Endothelial cell of umbilical vein (primary cell): ENCODE measurements around the gene SMIM27. TPM values are rescaled to one million over a fixed set of nuclear protein-coding genes. Genes with fewer than 3 reads are reported as not detected.
A peak's percentile ranks its signal among the peaks of the same experiment; 100 is the strongest.

Experiments used
- BruUV-seq: library from RNA; stranded (reverse); fragments of 400-500 nt; replicated peaks from 2 replicates; lab custom pipeline; 2021; lab: Mats Ljungman, UMichigan
- CTCF ChIA-PET: fragments of 300-600, 350-600 bp; sonication (Branson Sonifier 250); formaldehyde crosslinking; loops from one replicate; lab custom pipeline; 2021; ENCODE audit warnings: antibody characterized with exemption, inconsistent platforms; lab: Charles Lee
- POLR2A ChIA-PET: fragments of 300-600, 350-600 bp; sonication (Branson Sonifier 250); formaldehyde crosslinking; loops from one replicate; lab custom pipeline; 2021; ENCODE audit warnings: antibody characterized with exemption, inconsistent platforms; lab: Charles Lee
- DNase-seq: peaks from one replicate; pipeline ENCODE4 v3.0.0-alpha.2; 2011; ENCODE audit warnings: low read depth, low spot score
- FAIRE-seq: peaks from 2 replicates; lab custom pipeline; 2011; peaks lifted over from hg19 to GRCh38; lab: Jason Lieb, UNC
- H2AFZ ChIP-seq: 2 replicates; pipeline ENCODE4 v1.6.0; 2012; ENCODE audit warnings: low read depth, low read length, control low read depth, inconsistent platforms
- H3K27ac ChIP-seq: 2 replicates; pipeline ENCODE4 v1.5.1; 2011; ENCODE audit warnings: low read depth, mild to moderate bottlenecking, control low read depth, low read length, moderate library complexity; ENCODE audit not compliant: insufficient read depth
- H3K27me3 ChIP-seq, 2 experiments: 2 replicates each; pipeline versions ENCODE4 v1.6.0 to v1.6.1; 2011; ENCODE audit warnings: low read length in 2 of 2, mixed read lengths in 1 of 2; ENCODE audit not compliant: control insufficient read depth in 2 of 2, insufficient read depth in 2 of 2
- H3K36me3 ChIP-seq, 2 experiments: 2 replicates in 1 of 2; 3 replicates in 1 of 2; pipeline ENCODE4 v1.5.1; 2011; ENCODE audit warnings: low read length in 2 of 2, mild to moderate bottlenecking in 1 of 2, moderate library complexity in 1 of 2; ENCODE audit not compliant: control insufficient read depth in 2 of 2, insufficient read depth in 2 of 2; ENCODE audit errors: extremely low read depth in 1 of 2
- H3K4me1 ChIP-seq: 3 replicates; pipeline ENCODE4 v1.5.1; 2011; ENCODE audit warnings: mild to moderate bottlenecking, low read length; ENCODE audit not compliant: control insufficient read depth, insufficient read depth; ENCODE audit errors: extremely low read depth
- H3K4me2 ChIP-seq: 2 replicates; pipeline ENCODE4 v1.6.1; 2011; ENCODE audit warnings: low read length, control low read depth, mixed read lengths; ENCODE audit not compliant: insufficient read depth
- H3K4me3 ChIP-seq, 3 experiments: fragments of 200-600 bp in 1 of 3; sonication (generic), shearing (Covaris generic) in 1 of 3; replicated peaks in 1 of 3; 2 replicates each; pipeline ENCODE4 v1.5.1; 2011 to 2016; ENCODE audit warnings: control low read depth in 3 of 3, low read length in 3 of 3, mild to moderate bottlenecking in 2 of 3, inconsistent platforms in 1 of 3, low read depth in 1 of 3, moderate library complexity in 1 of 3; ENCODE audit not compliant: insufficient read depth in 1 of 3
- H3K79me2 ChIP-seq: 2 replicates; pipeline ENCODE4 v1.6.0; 2012; ENCODE audit warnings: low read length, inconsistent platforms; ENCODE audit not compliant: control insufficient read depth, insufficient read depth
- H3K9ac ChIP-seq: replicated peaks from 2 replicates; pipeline ENCODE3; 2011; ENCODE audit warnings: low read length, control low read depth; ENCODE audit not compliant: insufficient read depth; ENCODE audit errors: extremely low read depth
- H3K9me1 ChIP-seq: replicated peaks from 3 replicates; pipeline ENCODE4 v1.6.0; 2011; ENCODE audit warnings: mild to moderate bottlenecking, low read length; ENCODE audit not compliant: control insufficient read depth, insufficient read depth; ENCODE audit errors: extremely low read depth
- H3K9me3 ChIP-seq: replicated peaks from 2 replicates; pipeline ENCODE4 v1.5.1; 2012; ENCODE audit warnings: low read length, inconsistent platforms; ENCODE audit not compliant: control insufficient read depth, insufficient read depth
- H4K20me1 ChIP-seq: replicated peaks from 2 replicates; pipeline ENCODE3; 2011; ENCODE audit warnings: mild to moderate bottlenecking, low read length; ENCODE audit not compliant: control insufficient read depth, insufficient read depth; ENCODE audit errors: extremely low read depth
- EZH2 ChIP-seq: IDR thresholded peaks from 2 replicates; pipeline ENCODE4 v1.6.1; 2012; ENCODE audit warnings: borderline replicate concordance, low read depth, mild to moderate bottlenecking, moderate library complexity, low read length, inconsistent platforms; ENCODE audit not compliant: severe bottlenecking
- FOS ChIP-seq: IDR thresholded peaks from 2 replicates; pipeline ENCODE4 v1.6.1; 2011; ENCODE audit warnings: mild to moderate bottlenecking, low read length, moderate library complexity, borderline replicate concordance; ENCODE audit not compliant: insufficient read depth
- GATA2 ChIP-seq: IDR thresholded peaks from 2 replicates; pipeline ENCODE4 v1.7.0; 2011; ENCODE audit warnings: low read depth, mild to moderate bottlenecking, moderate library complexity, mixed read lengths, low read length; ENCODE audit not compliant: insufficient read length, insufficient read depth
- JUN ChIP-seq: IDR thresholded peaks from 2 replicates; pipeline ENCODE4 v1.6.1; 2011; ENCODE audit warnings: borderline replicate concordance, low read depth; ENCODE audit not compliant: insufficient read length, insufficient read depth
- MAX ChIP-seq: IDR thresholded peaks from 2 replicates; pipeline ENCODE4 v1.6.1; 2011; ENCODE audit not compliant: insufficient read depth, insufficient read length
- MYC ChIP-seq: IDR thresholded peaks from one replicate; pipeline ENCODE4 v1.6.1; 2011; ENCODE audit warnings: mild to moderate bottlenecking, low read depth, low read length
- POLR2A ChIP-seq: IDR thresholded peaks from 2 replicates; pipeline ENCODE4 v1.6.1; 2012; ENCODE audit warnings: low read depth, mild to moderate bottlenecking, control low read depth, low read length
- POLR2AphosphoS5 ChIP-seq: IDR thresholded peaks from 2 replicates; pipeline ENCODE4 v1.6.1; 2012; ENCODE audit warnings: low read depth, mild to moderate bottlenecking, control low read depth, low read length, moderate library complexity; ENCODE audit not compliant: insufficient read depth
- dilution Hi-C: fragments of 300-500 bp; cut with MboI; formaldehyde crosslinking; loops from one replicate; pipeline ENCODE4 v1.15.0; 2019; ENCODE audit warnings: low sequenced_read_pairs; ENCODE audit not compliant: extremely low pct_ligation_motif_present
- intact Hi-C: fragments of 100-400 bp; cut with micrococcal nuclease; formaldehyde crosslinking; loops from one replicate; pipeline ENCODE4 v1.10.0; 2022
- polyA plus RNA-seq, 4 experiments: library from polyadenylated mRNA; depleted of rRNA in 3 of 4; stranded (reverse) in 3 of 4; unstranded in 1 of 4; fragments of >200 nt; gene quantifications; 2 replicates each; pipeline versions ENCODE4 v1.2.1 to v1.2.3, GENCODE V29; 2011 to 2012; ENCODE audit warnings: missing spikeins in 1 of 4
- total RNA-seq: library from RNA; stranded (reverse); gene quantifications from 2 replicates; pipeline ENCODE4 v1.2.3, GENCODE V29; 2021
- TF ChIP-seq, protein P1 (sequence below), 2 donors: IDR thresholded peaks; 1 replicate in 1 of 2; 2 replicates in 1 of 2; pipeline ENCODE4 v1.5.1; 2011; ENCODE audit warnings: low read length in 2 of 2, mild to moderate bottlenecking in 2 of 2, moderate library complexity in 2 of 2, control low read depth in 1 of 2, inconsistent platforms in 1 of 2, low read depth in 1 of 2; ENCODE audit not compliant: insufficient read depth in 1 of 2; ENCODE audit errors: extremely low read depth in 1 of 2

SMIM27 gene
- total and polyA plus RNA-seq, 2 donors (not counting 3 experiments of a cell fraction or from before 2014, with no cell fraction given) = 3.4 to 11.5 TPM

- TF ChIP-seq FOS (no peak), GATA2 (peak; percentile 62)
- Histone ChIP-seq H3K4me2 (peak overlapping the region; percentile 85), H3K9ac (peak overlapping the region; percentile 62), H3K4me1 (peaks cover 15% of the 10 kb centered on the region), H3K9me1 (no peaks in the 10 kb centered on the region), H2AFZ (peak overlapping the region; percentile 73), H3K4me3 (peak overlapping the region; percentile 78 to 88 (median 83)), H3K9me3 (no peaks in the 10 kb centered on the region), H4K20me1 (no peaks in the 10 kb centered on the region), H3K27ac (peak overlapping the region; percentile 59), H3K36me3 (no peaks in the 10 kb centered on the region), H3K27me3 (no peaks in the 10 kb centered on the region), H3K79me2 (peaks cover 30% of the 10 kb centered on the region)
- BruUV-seq = TSS peak; percentile 80
- intact Hi-C loops = loop anchor here (1.0 to 2.0 kb wide), 7 partner anchors 23 to 146 kb away; partner anchors contain the start of gene ACO1
- no peak for FAIRE-seq
- POLR2A ChIA-PET = interaction anchor here (0.7 to 2.9 kb wide), 8 partner anchors 18 to 499 kb away, joined by 3 to 17 read pairs (median 5); partner anchors contain the start of gene DNAJA1
- CTCF ChIA-PET = interaction anchor here (1.0 to 4.9 kb wide), 28 partner anchors 9 to 499 kb away, joined by 3 to 172 read pairs (median 8); partner anchors contain the start of gene ACO1
- no peak for DNase-seq
- dilution Hi-C loops = no loop called here
Measured at GRCh38 chr9:32525709-32526030, 26.5 kb upstream of the SMIM27 start.

GRCh38 chr9:32526041-32526706, 26.0 kb upstream of the SMIM27 start, which contains the start of gene RIGI:
TSS of gene RIGI (minus strand) at chr9:32526196. CDS start at chr9:32526166, 30 bp downstream.
- H3K36me3 ChIP-seq = no peaks in the 10 kb centered on the region
- no TSS peak for BruUV-seq
- TF ChIP-seq POLR2AphosphoS5 (peak; percentile 67), POLR2A (peak; percentile 87), JUN (no peak), MYC (peak; percentile 23), FOS (no peak), MAX (peak; percentile 15), EZH2 (no peak), GATA2 (no peak)
- TF ChIP-seq, protein P1, sequence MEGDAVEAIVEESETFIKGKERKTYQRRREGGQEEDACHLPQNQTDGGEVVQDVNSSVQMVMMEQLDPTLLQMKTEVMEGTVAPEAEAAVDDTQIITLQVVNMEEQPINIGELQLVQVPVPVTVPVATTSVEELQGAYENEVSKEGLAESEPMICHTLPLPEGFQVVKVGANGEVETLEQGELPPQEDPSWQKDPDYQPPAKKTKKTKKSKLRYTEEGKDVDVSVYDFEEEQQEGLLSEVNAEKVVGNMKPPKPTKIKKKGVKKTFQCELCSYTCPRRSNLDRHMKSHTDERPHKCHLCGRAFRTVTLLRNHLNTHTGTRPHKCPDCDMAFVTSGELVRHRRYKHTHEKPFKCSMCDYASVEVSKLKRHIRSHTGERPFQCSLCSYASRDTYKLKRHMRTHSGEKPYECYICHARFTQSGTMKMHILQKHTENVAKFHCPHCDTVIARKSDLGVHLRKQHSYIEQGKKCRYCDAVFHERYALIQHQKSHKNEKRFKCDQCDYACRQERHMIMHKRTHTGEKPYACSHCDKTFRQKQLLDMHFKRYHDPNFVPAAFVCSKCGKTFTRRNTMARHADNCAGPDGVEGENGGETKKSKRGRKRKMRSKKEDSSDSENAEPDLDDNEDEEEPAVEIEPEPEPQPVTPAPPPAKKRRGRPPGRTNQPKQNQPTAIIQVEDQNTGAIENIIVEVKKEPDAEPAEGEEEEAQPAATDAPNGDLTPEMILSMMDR (IDR thresholded peaks at IDR 0.05; ENCODE audit: extremely low read depth in 1 of 2, insufficient read depth in 1 of 2, low read depth in 1 of 2, low read length in 2 of 2) = peak; percentile 29 to 43
- FAIRE-seq (peak; percentile 92), DNase-seq (peak; percentile 97)
- no peaks in the 10 kb centered on the region for H3K27me3 ChIP-seq
- peaks cover 15% of the 10 kb centered on the region for H3K4me1 ChIP-seq
- H4K20me1 ChIP-seq = no peaks in the 10 kb centered on the region
- CTCF ChIA-PET = interaction anchor here (0.6 to 4.9 kb wide), 38 partner anchors 9 to 498 kb away, joined by 3 to 172 read pairs (median 6); partner anchors contain the start of genes ACO1, NDUFB6, SMIM27 and TOPORS
- peaks cover 29% of the 10 kb centered on the region for H3K79me2 ChIP-seq
- H3K4me2 ChIP-seq = peak within 1 kb of the TSS; percentile 94
- POLR2A ChIA-PET = interaction anchor here (0.7 to 2.9 kb wide), 8 partner anchors 19 to 499 kb away, joined by 3 to 17 read pairs (median 5); partner anchors contain the start of gene DNAJA1
- no peaks in the 10 kb centered on the region for H3K9me1 ChIP-seq
- H3K9me3 ChIP-seq = no peaks in the 10 kb centered on the region
- H2AFZ ChIP-seq = peak within 1 kb of the TSS; percentile 73
- intact Hi-C loops = loop anchor here (1.0 to 2.0 kb wide), 7 partner anchors 24 to 147 kb away; partner anchors contain the start of gene ACO1
- H3K27ac ChIP-seq = peak within 1 kb of the TSS; percentile 61
- H3K4me3 ChIP-seq = peak within 1 kb of the TSS; percentile 78 to 88 (median 83)
- dilution Hi-C loops = no loop called here
- peak within 1 kb of the TSS; percentile 62 for H3K9ac ChIP-seq
